HT1080 (cell line): ENCODE results near the gene CCDC13. TPM values are rescaled to one million over a fixed set of nuclear protein-coding genes. Genes with fewer than 3 reads are reported as not detected.
"Not testable (repeated sequence)": the region's sequence is repeated elsewhere in the genome, so short reads cannot be mapped to it uniquely, and the experiment has no call there.

Experiments used
- DNase-seq: peaks from one replicate; pipeline ENCODE4 v3.0.0-alpha.2; 2015; ENCODE audit warnings: low read depth
- polyA plus RNA-seq, 2 experiments: library from polyadenylated mRNA; depleted of rRNA; stranded (reverse); fragments of >200 nt; gene quantifications; 2 replicates each; pipeline ENCODE4 v1.2.3, GENCODE V29; 2015
- total RNA-seq: library from RNA; depleted of rRNA; stranded (reverse); fragments of >200 nt; shearing (Covaris generic); gene quantifications from 2 replicates; pipeline ENCODE4 v1.2.3, GENCODE V29; 2014; rRNA removed

Gene CCDC13, protein sequence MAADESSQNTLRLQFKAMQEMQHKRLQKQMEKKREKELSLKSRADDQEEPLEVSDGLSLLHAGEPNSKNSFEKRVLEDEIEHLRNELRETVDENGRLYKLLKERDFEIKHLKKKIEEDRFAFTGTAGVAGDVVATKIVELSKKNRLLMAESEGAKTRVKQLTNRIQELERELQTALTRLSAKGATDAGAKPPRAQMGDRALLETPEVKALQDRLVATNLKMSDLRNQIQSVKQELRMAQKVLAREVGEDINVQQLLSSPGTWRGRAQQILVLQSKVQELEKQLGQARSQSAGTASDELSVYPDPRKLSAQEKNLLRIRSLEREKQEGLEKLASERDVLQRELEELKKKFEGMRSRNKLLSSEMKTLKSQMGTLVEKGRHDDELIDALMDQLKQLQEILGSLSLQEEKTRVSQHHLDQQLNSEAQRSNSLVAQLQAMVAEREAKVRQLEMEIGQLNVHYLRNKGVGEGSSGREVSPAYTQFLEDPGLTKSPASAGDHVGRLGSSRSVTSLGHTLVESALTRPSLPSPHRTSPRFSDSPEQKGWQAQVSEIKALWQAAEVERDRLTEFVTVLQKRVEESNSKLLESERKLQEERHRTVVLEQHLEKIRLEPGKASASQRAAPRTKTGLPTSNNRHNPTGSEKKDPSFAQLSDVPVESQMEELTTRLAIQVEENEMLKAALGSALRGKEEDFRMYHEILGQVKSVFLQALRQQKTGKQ
- total RNA-seq = not detected in 2 replicates
- polyA plus RNA-seq (2015; cell fraction: cytosol; rRNA removed) = 0.10 and 0.17 TPM in 2 replicates
- polyA plus RNA-seq (2015; cell fraction: nucleus; rRNA removed) = 0.43 TPM in 1 of 2 replicates, not detected in the other

DNA sequence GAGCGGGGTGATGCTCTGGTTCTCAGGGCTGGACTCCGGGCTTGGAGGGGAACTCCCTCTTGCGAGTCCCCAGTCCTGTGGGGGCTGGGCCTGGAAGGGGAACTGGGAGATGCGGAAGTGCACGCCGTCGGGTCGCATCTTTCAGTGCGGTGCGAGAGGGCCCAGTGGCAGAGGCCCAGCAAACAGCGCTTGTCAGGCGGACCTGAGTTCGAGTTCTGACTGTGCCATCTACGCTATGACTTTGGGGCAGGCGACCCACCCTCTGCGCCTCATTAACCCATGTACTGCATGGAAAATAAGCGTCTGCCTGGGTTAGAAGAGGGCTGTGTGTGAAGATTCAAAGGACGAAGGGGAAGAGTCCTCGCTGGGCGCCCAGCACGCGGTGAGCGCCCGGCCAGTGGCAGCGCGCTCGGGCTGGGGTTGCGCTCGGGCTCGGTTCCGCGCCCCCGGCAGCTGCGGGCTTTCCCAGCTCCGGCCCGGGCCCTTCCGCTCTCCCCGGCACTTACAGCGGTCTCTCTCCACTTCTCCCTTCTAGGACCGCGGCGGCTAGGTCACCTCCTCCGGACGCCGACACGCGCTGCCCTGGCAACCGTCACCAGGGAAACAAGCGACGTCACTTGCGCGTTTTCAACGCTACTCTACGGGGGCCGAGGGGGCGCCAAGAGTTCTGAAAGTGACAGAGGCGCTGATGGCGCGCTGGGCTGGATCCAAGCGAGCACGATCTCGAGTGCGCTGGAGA is at the start of gene CCDC13:
CCDC13 (minus strand) TSS at position 584 of the 739 bp plus-strand sequence. CDS start 14,908 bp downstream, outside the sequence.
- peak; percentile 84 for DNase-seq

DNA sequence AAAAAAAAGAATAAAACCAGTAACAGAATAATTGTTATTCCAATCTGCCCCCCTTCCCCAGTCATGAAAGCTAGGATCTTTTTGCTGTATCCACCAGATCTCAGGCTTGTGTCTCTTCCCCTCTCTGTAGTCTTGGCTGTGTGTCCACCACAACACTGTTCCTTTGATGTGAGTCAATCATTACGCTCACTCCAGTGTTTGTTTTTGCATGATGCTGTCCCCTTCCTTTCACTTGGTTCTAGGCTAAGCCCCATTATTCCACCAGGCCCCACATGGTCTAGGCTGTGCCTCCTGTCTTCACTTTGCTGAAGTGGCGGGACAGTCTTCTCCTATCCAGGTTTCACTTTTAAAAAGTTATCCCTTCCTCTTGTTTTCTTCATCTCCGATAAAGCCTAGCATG is 49.8 kb upstream of the CCDC13 start:
- peak; percentile 43 for DNase-seq

DNA sequence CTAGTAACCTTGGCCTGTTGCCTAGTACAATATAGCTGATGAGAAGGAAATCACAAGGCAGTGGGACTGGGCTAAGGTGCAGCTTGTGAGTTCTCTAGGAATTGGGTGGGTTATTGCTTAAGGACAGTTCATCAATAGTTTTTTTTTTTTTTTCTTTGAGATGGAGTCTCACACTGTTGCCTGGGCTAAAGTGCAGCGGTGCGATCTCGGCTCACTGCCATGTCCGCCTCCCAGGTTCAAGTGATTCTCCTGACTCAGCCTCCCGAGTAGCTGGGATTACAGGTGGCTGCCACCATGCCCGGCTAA is 47.6 kb upstream of the CCDC13 start:
- no peak for DNase-seq

DNA sequence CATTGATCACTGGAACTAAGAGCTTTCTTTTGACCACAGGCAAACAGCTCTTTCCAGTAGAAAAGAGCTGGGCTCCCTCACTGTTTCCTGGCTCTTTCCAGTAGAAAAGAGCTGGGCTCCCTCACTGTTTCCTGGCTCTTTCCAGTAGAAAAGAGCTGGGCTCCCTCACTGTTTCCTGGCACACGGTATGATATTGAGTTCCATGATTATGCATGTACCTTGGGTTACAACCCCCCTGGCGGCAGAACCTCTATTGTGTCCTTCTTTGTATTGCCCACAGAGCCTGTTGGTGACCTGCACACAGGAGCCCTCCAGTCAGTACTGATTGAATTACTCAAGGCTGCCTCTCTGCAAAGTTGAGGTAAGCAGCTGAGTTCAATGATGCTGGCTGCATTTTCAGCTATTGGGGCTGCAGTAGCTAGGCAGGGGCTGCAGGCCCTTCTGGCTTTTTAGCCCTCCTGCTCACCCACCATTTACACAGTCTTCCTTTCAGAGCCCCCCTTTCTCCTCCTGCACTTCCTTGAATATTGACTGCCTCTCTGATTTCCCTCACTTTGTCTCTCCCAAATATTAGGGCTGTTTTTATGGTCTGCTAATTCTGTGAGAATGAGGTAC is 46.4 kb upstream of the CCDC13 start:
- DNase-seq = no peak

DNA sequence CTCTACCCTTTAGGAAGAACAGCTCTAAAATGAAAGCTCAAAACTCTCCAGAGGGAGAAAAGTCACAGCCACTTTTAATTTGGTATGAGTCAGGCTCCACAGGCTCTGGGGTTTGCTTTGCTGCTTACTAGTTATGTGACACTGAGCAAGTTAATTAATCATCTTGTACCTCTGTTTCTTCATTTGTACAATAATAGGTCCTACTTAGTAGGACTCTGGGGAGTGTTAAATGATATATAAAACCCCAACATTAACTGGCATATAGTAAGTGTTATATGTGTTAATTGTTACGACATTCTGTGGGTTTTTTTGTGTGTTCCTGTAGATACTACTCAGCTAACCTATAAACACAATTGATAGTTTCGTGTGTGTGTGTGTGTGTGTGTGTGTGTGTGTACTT is 42.8 kb upstream of the CCDC13 start:
- DNase-seq = no peak

DNA sequence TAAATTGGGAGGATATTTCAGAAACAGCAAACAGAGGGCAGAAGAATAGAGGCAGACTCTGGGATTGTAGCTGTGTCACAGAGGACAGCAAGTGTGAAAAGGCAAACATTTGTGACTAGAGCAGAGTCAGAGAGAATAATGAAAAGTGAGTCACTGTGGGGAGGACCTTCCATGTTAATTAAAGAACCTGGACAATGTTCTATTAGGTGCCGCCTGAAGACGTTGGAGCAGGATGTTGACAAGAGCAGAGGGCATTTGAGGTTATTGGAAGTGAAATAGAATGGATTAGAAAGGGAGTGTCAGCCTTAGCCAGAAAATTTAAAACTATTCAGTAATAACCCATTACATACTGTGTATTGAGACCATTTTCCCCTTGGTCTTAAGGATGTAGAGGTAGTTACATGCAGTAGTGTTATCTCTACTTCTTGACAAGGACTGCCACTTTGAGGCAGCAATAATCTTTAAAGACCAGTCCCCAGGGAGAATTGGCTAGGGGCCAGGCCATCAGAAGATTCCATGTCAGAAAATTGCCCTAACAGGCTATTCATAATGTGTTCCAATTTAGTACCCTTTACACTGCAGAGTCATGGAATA is 42.0 kb upstream of the CCDC13 start:
- no peak for DNase-seq

DNA sequence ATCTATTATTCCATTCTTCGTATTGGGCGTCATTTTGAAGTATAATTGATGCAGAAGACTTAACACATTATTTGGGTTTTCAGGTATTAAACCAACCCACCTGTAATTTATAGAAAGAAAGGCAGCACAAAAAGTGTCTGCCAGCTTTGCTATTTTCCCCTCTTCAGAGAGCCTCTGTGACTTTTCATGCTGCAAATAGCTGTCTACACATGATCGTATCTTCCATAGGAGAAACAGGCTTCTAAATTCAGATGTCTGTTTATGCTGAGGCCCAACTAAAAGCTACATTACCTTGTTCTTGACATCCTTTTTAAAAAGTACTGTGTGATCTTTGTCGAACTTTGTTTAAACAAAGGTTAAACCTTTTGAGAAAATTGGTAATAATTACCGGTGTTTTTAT is 41.2 kb upstream of the CCDC13 start:
- DNase-seq = no peak

DNA sequence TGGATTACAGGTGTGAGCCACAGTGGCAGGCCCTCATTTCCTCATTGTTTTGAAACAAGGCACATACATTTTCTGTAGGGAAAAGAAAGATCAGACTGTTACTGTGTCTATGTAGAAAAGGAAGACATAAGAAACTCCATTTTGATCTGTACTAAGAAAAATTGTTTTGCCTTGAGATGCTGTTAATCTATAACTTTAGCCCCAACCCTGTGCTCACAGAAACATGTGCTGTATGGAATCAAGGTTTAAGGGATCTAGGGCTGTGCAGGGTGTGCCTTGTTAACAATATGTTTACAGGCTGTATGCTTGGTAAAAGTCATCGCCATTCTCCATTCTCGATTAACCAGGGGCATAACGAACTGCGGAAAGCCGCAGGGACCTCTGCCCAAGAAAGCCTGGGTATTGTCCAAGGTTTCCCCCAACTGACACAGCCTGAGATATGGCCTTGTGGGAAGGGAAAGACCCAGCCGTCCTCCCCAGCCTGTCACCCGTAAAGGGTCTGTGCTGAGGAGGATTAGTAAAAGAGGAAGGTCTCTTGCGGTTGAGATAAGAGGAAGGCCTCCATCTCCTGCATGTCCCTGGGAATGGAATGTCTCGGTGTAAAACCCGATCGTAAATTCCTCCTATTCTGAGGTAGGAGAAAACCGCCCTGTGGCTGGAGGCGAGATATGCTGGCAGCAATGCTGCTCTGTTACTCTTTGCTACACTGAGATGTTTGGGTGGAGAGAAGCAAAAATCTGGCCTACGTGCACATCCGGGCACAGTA is 38.2 kb upstream of the CCDC13 start:
- not testable (repeated sequence) for DNase-seq

DNA sequence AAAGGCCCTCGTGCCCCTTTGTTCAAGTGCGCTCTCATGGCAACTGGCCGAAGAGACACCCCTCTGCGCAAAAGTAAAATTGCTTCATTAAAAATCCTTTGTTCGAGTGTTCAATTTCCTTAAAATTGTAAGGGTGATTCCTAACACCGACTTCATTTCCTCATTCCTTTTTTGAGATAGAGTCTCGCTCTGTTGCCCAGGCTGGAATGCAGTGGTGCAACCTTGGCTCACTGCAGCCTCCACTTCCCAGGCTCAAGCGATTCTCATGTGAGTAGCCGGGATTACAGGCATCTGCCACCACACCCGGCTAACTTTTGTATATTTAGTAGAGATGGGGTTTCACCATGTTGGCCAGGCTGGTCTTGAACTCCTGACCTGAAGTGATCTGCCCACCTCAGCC is 37.7 kb upstream of the CCDC13 start:
- not testable (repeated sequence) for DNase-seq

DNA sequence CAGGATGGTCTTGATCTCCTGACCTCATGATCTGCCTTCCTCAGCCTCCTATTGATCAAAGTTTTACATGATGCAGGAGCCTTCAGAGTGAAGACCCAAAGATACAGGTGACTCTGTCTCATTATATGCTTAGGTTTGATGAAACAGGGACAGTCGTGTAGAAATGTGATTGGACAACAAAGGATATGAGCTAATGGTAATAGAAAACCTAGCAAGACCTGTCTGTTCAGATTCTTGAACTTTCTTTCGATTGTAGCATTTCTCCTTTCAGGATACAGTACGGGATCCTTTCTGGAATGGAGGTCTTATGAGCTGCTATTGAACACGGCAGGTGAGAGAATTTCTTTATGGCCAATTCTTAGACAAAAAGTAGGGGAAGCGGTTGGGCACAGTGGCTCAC is 36.1 kb upstream of the CCDC13 start, which contains the start of gene ACKR2:
ACKR2 (plus strand) TSS at position 244 of the 400 bp plus-strand sequence. CDS start 55,058 bp downstream, outside the sequence.
- no peak for DNase-seq

DNA sequence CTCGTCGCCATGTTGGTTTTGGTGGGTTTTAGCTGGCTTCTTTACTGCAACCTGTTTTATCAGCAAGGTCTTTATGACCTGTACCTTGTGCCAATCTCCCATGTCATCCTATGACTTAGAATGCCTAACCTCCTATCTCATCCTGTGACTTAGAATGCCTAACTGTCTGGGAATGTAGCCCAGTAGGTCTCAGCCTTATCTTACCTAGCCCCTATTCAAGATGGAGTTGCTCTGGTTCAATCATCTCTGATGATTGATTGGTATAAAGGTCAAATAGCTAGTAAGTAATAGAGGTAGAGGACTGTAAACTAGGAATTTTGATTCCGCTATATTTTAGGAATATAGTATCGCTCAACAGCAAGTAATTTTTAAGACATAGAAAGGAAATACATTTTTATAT is 34.9 kb upstream of the CCDC13 start:
- DNase-seq = no peak

DNA sequence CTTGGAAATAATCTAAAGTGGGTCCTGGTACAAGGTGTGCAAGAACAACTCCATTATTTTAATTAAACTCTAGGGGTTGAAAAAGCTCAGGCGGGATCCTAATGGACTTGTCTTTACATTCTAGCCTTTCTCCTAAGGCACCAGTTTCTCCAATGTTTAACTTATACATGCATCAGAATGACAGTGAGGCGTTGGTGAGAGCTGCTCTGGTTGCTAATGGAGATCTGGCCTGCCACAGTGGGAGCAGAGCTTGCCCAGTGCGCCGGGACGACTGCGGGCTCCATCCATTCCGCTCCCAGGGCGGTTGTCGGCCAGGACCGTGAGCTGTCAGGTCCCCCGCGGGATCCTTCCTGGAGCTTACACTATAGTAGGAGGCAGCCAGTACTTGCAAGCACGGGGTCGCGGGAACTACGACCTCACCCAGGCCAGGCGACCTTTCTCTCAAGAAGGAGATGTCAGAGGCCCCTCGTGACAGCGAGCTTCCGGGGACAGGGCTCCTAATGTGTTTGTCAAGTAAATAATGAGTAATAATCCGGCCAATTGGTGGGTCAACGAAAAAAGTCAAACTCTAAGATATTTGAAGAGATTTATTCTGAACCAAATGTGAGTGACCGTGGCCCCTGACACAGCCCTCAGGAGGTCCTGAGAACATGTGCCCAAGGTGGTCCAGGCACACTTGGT is 32.2 kb upstream of the CCDC13 start:
- DNase-seq = no peak

DNA sequence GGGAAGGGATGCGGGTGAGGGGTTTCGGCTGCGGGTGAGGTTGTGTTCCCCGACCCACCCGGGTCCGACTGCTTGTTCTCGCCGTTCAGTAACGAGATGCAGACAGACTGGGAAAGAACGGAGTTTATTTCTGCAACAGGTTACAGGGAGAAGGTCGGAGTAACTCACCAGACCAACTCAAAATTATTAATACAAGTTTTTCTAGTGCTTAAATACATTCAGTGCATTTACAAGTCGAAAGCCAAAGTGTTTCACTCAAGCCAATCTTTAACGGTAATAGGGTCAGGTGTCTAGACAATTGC is 31.7 kb upstream of the CCDC13 start:
- no peak for DNase-seq

DNA sequence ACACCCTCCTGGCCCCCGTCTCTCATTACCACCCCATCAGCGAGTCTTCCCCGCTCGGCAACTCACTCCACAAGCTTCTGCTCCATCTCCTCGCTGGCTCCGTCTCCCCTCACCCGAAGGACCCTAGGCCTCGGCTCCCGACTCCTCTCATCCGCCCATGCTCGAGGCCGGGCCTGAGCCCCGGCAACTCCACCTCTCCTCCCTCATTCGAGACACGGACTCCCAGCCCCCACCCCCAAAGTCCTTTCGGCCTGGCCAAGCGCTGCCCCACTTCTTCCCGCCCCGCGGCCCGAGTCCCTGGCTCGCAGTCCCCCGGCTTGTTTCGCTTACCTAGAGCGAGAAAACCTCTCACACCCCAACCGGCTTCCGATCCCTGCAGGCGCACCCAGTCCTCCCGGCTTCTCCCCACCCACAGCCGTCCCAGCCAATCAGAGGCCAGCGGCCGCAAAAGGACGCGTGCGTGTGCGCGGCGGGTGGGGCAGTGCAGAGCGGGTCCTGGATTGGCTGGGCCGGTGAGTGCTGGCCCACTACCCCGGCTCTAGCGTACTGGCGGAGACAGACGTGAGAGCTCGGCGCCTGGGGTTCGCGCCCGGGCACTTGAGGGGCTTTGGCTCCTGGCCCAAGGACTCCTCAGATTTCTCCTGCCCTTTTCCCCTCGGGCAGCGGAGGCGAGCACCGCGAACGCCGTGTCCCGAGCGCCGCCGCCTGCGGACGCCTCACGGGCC is 31.2 kb upstream of the CCDC13 start, which contains the start of gene HIGD1A:
HIGD1A (minus strand) TSS at position 385 of the 725 bp plus-strand sequence. CDS start 10,237 bp downstream, outside the sequence.
- peak; percentile 94 for DNase-seq

DNA sequence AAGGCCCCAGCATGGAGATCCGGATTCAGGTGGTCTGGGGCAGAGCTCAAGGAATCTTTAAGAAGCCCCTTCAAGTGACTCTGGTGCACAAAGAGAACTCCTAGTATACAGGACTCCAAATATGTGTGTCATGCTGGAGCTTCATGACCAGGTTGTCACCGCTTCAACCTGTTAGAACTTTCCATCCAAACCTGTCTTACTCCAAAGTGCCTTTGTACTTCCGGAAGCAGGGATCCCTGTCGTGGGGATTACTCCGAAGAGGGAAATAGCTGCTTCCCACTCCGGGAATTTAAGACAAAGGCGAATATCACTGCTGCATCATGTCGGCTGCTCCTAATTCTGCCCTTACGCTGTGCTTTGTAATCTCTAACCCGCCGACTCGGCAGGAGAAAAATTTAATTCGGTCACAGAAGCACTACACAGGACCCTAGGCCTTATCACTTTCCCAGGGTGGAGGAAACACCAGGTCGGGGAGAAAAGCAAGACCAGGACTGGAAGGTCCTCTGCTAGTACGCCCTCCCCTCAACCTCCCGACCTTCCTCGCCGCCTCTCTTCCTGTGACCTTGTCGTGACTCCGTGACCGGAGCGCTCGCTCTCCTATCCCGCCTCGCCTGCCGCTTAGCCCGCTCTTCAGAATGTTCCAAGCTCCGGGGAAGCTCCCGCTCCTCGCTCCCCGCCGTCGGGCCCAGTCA is 30.5 kb upstream of the CCDC13 start:
- DNase-seq = peak; percentile 41

DNA sequence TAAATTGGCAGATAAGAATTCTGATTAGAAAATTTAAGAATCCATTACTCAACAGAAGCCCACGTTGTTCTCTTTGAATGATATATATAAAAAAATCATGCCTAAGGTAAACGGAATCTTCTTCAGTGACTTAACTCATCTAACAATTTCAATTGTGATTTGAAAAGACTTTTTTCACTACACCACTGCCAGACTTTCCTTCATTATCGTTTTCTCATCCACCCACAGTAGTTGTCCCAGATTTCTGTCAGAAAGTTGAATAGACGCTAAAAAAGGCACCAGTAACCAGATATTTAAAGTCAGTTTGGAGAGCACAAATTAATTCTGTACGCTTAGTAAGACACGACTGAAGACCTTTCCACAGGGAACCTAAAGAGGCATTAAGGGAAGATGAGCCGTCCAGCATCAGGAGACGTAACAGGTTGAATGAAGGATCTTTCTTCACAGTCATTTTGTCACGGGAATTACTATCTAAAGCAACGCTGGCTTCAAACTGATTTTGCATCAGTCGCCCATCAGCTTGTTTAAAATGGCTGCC is 29.9 kb upstream of the CCDC13 start:
- DNase-seq = no peak

DNA sequence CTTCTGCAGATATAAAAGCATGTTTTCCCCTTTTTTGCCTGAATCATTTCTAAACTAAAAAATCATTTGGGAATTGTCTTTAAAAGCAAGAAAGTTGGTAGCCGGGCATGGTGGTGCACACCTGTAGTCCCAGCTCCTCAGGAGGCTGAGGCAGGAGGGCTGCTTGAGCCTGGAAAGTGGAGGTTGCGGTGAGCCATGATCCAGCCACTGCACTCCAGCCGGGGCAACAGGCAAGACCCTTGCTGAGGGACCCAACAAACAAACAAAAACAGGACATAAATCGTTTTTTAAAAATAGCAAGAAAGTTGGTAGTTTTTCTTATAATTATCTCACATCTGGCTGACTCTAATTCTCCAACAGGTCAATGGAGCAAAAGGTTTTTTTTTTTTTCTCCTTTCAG is 28.7 kb upstream of the CCDC13 start:
- no peak for DNase-seq

DNA sequence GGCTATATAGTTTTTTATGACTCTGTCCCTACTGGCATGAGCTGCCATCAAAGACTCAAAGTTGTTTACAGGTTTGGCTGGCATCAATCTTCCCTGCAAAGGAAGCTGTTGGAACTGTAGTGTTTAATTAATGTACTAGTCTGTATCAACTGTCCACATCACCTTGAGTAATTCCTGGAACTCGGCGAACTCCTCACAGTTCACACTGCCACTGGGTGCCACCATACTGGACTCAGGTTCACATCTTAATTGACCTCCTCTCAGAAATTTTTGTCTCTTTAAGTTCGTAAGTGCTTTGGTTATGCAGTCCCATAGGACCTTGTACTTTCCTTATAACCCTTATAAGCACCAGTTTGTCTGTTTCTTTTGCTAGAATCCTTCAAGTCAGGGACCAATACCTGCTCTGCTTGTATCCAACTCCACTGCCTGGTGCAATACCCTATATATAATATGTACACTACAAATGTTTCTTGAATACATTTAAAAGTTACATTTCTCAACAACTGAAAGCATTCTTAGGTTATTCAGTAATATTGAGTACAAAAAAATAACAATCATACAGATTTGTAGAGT is 28.1 kb upstream of the CCDC13 start:
- no peak for DNase-seq
